Amygdala (tissue), 56 donors: ENCODE measurements around the gene GPD1L.

Source experiments
- DNase-seq, 56 donors: peaks; one replicate each; lab custom pipeline; 2025; lab: John Stamatoyannopoulos, UW

GPD1L gene

GRCh38 chr3:32216172-32216783 is 109.9 kb downstream of the GPD1L start:
- DNase-seq = no peak

GRCh38 chr3:32217339-32217738 is 110.9 kb downstream of the GPD1L start:
- DNase-seq = no peak
